Measurements from ENCODE around the gene CCDC28B.
"Not testable (repeated sequence)": the region's sequence is repeated elsewhere in the genome, so short reads cannot be mapped to it uniquely, and the experiment has no call there.

The CCDC28B gene

DNA sequence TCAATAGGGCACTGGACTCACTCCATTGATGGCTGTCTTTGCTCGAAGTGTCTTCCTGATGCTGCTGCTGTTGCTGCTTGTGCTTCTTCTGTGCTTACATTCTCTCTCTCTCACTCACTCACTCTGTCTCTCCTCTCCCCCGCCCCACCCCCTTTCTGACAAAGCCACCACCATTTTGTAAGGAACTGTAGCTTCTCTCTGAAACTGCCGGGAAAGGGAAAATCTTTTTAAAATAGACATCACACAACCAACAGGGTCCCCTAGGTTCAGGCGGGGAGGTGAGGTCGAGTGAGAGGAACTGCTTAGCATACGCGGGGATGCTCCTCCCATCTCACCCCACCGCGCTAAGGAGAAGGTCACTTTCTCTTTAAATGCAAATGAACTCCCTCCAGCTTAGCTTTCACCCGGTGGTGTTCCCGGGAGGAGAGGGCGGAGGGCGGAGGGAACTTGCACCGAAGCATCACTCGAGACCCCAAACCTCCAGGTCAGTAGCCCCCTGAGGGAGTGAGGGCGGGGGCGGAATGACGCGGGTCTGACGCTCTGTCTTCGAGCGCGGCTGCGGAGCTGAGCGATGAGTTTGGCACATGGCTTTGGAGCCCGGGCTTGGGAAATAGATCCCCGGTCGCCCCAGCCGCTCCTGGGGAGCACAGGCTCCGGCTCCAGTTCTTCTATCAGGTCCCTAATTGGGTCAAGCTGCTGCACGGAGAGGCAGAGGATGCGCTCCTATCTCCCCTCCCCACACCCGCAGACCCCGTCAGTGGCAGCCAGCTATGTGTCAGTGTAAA lies at the start of gene CCDC28B:
TSS of gene CCDC28B (plus strand) at position 370 of the 785 bp plus-strand sequence. CDS start 1,341 bp downstream, outside the sequence.
- peak; percentile 34 to 44 for ATAC-seq

DNA sequence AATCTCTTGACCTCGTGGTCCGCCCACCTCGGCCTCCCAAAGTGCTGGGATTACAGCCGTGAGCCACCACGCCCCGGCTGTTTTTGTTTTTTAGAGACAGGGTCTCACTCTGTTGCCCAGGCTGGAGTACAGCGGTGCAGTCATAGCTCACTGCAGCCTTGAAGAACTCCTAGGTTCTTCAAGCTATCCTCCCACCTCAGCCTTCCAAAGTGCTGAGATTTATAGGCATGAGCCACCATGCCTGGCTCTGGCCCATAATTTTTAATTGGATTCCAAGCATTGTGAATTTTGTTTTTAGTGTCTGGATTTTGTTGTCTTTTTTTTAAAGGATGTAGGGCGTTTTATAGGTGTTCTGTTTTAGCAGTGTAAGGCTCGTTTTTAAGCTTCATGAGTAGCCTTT lies 49.5 kb upstream of the CCDC28B start:
- ATAC-seq, result no peak

DNA sequence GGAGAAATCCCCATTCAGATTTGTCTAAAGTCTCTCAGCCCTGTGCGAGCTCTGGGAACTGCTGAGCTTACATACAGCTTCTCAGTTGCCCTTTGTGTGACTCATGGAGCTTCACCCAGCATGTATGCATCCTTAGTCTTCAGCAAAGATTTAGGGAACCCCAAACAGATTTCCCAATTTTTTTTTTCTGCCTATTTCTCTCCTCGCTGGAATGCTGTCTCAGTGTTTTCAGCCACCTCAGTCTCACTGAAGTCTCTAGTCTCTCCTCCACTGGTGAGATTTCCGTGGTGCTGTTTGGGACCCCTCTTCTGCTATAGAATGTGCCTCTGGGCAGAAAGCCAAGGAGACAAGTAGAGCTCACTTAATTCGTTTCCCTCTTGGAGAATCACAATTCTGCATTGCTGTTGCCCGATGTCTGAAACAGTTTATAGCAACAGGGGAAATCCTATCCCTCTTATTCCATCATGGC lies 49.0 kb upstream of the CCDC28B start:
- ATAC-seq, result no peak

DNA sequence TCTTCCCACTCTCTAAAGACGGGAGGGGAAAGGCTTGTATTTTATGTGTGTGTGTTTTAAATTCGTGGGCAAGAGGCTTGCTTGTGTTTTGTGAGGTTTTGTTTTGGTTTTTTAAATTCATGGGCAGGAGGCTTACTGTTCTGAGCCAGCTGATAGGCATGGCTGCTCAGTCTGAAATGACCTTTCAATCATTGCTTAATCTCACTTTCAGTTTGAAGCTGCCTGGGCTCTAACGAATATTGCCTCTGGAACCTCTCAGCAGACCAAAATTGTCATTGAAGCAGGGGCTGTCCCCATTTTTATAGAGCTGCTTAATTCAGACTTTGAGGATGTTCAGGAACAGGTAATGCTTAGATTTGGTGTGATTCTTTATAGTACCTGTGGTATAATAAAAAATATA lies 41.2 kb upstream of the CCDC28B start:
- peak; percentile 48 to 51 for ATAC-seq

DNA sequence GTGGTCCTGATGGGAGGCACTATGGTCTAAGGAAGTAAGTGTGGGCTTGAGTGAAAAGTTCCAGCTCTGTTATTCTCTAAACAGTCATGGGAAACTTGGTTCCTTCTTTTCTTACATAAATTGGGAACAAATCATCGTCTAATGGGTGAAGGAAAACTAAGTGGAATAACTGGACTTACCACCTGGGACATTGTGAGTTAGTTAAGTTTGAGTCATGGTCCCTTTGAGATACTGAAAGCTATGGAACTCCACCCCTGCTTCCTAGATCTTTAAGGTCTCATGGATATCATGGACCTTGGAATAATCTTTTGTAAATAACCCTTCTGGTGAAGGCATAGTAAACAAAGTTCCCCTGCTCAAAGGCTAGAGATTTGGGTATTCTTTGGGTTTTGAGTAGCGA lies 37.0 kb upstream of the CCDC28B start:
- no peak for ATAC-seq

DNA sequence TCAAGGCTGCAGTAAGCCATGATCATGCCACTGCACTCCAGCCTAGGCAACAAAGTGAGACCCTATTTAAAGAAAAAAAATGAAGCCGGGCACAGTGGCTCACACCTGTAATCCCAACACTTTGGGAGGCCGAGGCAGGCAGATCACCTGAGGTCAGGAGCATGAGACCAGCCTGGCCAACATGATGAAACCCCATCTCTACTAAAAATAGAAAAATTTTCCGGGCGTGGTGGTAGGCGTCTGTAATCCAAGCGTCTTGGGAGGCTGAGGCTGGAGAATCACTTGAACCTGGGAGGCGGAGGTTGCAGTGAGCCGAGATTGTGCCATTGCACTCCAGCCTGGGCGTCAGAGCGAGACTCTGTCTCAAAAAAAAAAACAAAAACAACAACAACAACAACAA lies 34.8 kb upstream of the CCDC28B start:
- not testable (repeated sequence) for ATAC-seq

DNA sequence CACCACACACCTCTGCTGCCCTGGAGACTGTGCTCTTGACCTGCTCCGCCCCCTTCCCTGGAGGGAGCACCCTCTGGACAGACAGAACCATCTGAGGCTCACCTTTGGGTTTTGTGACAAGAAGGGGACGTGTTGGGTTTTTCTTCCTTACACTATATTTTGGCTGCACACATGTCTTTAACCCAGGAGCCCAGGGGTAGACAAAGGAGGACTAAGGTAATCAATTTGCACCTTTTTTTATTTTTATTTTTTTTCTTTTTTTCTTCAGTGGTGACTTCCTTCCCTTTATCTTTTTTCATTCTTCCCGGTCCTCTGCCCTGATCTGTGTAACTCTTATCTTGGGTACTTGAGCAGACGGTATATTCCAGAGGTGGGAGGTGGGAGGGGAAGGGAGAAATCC lies 29.4 kb upstream of the CCDC28B start:
- no peak for ATAC-seq

DNA sequence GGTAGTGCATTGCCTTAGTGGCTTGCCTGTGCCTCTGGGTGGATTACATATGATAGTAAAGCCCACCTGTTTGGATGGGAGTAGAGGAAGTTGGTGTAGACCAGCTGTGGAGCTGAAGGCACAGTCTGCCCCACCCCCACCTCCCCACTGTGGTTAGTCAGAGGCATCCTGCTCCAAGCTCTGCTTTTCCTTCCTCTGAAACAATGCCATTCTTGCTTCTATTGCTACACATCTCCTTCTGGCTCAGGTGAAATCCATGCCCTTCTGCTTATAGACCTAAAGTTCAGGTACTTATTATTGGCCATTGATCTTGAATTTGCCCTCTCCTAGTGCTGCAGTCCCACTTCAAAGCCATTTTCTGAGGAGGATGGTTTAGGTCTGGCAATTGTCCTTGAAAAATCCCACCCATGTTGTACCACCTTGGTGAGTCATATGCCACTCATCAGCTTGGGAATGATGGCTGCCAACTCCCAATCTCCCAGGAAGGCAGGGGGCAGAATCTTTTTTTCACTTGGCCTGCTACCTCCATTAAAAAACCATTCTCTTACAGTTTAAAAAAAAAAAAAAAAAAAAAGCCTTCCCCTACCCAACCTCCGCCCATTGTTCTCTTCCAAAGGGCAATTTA lies 27.7 kb upstream of the CCDC28B start:
- ATAC-seq, result no peak

DNA sequence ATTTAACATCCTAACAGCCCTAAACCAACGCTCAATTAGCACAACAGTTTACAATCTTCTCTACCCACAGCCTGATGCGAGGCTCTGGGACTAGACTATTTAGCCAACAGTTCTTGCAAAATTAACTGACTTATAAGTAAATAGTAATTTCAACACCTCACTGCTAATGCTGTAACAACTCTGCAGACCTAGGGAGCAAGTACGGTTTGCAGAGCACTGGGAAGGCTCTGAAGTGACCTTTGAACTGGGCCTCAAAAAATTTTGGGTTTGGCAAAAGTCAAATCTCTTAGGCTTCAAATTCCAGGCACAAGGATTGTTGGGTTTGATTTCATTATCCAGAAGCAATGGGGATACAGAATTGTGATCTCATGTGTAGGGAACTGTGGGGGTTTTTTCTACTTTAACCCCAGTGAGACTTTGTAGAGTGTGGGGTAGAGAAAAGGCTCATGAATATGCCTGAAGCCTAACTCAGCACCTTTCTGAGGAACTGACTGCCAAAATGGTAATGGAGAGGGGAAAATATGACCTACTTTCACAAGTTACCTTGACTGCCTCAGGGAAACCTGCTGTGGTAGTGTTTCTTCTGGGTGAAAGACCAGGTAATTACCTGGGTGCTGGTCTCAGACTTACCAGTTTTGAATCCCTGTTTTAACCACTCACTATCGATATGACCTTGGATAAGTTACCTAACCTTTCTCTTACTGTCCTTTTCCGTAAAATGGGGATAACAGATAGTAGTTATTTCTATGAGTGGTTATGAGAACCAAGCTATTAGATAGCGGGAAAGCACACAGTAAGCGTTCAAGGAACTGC lies 21.8 kb upstream of the CCDC28B start:
- ATAC-seq, result no peak

DNA sequence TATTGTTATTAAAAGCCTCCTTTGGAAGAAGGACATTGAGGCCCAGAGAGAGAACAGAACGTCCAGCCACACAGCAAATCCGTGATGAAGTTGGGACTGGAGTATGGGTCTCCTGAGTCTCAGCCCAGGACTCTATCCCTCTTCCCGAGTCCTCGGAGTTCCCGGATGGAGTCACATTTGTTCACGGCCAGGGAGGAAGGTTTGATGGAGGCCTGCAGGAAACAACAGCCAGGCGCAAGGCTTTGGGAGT lies 21.3 kb upstream of the CCDC28B start:
- ATAC-seq, result no peak

DNA sequence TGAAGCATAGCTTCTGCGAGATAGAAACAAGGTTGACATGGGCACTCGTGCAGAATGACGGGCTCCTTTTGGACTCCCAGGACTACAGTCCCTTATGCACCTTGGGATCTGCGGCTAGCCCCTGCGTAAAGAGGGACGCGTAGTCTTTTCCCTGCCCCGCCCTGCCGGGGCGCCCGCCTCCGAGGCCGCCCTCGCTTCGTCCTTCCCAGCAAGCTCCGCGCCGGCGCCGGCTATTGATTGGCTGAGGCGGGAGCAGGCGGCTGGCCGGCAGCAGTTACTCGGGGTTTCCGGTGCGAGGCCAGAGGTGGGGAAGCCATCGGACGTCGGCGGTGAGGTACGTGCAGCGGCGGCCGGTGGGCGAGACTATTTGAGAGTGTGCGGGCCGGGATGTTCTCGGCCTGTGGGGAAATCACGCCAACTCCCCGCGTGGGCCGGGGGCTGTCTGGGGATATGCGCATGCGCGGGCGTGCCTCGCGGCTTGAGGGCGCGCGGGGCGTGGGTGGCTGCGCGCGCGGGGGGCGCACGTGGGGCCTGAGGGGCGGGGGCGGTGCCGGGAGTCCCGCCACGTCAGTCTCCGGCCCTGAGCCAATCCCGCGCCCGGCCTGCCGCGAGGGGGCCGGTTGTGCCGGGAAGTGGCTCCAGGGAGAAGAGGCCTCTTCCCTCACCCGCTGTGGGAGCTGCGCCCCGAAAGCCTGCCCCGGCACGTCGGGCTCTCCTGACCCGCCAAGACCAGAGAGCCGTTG lies 20.8 kb upstream of the CCDC28B start, which contains the start of gene TXLNA:
TSS of gene TXLNA (plus strand) at position 233 of the 743 bp plus-strand sequence. CDS start 671 bp downstream, outside the sequence.
- peak; percentile 88 to 90 for ATAC-seq

DNA sequence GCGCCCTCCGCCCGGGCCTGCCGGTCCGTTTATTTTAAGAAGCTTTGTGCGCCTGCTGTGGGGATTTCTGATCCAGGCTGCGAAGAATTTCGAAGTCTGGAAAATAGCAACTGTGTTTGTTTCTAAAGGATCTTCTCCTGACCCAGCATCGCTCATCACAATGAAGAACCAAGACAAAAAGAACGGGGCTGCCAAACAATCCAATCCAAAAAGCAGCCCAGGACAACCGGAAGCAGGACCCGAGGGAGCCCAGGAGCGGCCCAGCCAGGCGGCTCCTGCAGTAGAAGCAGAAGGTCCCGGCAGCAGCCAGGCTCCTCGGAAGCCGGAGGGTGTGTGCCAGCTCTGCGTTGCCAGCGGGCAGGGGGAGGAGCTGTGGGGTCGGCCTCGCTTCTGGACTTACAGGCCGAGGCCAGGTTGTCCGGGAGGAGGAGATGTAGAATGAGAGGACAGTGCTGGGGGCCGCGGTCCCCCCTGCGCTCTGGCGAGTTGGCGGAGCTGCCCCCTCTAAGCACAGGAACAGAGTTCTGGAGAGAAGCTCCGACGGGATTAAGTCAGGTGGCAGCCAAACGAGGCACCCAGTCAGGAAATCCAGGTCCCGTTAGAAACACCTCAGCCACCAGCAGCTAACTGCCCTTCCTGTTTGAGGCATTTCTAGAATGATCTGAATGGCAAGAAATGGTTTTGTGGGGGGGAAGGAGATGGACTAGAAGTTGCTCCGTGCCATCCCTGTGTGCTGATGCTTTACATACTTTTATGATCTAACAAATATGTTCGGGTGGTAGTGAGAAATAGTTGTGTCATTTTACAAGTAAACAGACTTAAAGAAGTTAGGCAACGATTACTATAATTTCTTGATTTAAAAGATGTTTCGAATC lies 20.0 kb upstream of the CCDC28B start:
- ATAC-seq, result peak; percentile 10 to 19

DNA sequence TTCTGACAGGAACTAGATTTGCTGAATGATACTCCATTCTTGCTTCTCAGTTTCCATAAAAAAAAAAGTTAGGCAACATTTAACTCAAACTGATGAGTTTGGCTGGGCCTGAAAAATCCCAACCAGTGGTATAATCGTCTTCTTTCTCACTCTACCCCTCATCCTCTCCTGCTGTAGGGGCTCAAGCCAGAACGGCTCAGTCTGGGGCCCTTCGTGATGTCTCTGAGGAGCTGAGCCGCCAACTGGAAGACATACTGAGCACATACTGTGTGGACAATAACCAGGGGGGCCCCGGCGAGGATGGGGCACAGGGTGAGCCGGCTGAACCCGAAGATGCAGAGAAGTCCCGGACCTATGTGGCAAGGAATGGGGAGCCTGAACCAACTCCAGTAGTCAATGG lies 19.3 kb upstream of the CCDC28B start:
- ATAC-seq, result no peak

DNA sequence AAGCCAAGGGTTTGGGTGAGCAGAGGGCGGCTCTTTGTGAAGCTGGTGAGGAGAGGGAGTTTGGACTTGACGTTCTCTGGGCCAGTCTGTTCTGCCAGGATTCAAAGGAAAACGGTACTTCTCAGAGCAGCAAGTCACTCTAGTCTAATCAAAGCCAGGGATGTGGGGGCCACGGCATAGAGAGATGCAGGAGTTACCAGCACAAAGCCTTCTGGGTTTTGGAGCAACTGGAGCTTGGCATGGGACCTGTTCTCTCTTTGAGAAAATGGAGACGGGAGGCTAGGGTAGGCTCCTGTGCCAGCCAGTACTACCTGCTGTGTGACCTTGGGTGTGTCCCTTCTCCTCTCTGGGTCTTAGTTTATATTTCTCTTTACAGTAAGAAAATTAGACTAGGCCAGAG lies 18.8 kb upstream of the CCDC28B start:
- no peak for ATAC-seq

DNA sequence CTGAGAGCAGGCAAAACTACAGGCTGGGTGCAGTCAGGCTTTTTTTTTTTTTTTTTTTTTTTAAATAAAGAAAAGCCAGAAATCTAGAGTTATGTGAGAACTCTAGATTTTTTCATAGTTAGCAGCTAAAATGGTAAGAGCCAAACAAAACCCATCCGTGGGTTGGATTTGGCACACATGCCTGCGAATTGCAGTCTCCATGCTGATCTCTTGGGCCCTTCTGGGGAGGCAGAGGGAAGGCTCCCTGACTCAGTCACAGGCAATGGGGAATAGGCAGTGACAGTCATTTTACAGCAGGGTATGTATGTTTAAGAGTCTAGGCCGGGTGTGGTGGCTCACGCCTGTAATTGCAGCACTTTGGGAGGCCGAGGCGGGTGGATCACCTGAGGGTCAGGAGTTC lies 18.3 kb upstream of the CCDC28B start:
- ATAC-seq, result no peak

DNA sequence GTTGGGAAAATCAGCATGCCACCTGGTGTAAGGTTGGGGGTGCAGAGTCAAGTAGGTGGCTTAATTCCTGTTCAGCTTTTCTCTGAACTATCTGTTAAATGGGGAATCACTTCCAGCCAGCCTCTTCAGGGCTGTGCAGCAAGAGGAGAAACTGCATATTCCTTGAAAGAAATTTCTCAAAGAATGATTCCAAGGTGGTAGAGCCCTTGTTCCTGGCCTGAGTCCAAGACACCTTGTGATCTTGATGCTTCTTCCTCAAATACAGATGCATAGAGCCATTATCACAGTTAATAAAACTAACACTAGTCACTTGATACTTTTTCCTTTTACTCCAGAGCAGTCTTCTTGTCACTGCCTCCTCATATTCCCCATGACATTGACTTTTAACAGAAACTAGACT lies 15.7 kb upstream of the CCDC28B start:
- no peak for ATAC-seq

DNA sequence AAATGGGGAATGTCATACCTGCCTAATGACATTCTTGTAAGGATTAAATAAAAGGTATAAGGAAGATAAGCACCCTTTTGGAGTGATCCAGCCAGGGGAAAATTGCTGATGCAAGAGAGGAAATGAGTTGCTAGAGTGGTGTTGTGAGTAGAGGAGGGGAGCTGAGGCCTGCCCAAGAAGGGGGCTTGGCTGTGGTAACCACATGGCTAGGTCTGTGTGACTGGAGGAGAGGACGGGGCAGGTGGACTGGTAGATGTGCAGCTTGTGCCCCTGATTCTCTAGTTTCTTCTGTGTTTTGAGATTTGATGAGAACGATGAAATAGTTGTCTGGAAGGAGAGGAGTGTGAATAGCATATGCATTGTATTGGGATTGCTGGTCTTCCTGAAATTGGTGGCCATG lies 14.3 kb upstream of the CCDC28B start:
- ATAC-seq, result no peak

DNA sequence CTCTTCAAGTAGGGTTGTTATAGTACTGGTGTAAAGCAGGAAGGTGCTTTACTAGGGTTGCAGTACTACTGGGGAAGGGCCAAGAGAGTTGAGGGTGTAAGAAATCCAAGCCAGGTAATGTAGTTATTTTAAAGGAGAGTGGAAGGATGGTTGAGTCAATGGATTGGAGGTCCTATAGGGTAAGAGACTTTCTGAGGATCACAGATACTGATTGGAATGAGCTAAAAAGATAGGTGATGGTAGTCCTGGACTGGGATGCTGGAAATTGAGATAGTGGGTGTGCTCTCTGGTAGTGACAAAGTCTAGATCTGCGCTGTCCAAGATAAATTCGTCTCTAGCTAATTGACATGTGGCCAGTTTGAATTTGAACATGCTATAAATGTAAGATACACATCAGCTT lies 13.9 kb upstream of the CCDC28B start:
- no peak for ATAC-seq

DNA sequence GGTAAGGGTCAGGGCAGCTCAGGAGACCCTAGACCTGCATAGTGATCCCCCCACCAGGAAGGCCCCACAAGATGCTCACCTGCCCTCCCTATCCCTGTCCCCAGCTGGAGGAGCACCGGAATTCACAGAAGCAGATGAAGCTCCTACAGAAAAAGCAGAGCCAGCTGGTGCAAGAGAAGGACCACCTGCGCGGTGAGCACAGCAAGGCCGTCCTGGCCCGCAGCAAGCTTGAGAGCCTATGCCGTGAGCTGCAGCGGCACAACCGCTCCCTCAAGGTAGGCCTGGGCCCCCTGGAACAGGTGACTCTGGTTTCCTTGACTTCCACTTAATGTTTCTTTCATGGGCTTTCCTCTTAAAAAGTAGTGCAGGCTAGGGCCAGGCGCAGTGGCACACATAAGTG lies 12.5 kb upstream of the CCDC28B start:
- no peak for ATAC-seq

DNA sequence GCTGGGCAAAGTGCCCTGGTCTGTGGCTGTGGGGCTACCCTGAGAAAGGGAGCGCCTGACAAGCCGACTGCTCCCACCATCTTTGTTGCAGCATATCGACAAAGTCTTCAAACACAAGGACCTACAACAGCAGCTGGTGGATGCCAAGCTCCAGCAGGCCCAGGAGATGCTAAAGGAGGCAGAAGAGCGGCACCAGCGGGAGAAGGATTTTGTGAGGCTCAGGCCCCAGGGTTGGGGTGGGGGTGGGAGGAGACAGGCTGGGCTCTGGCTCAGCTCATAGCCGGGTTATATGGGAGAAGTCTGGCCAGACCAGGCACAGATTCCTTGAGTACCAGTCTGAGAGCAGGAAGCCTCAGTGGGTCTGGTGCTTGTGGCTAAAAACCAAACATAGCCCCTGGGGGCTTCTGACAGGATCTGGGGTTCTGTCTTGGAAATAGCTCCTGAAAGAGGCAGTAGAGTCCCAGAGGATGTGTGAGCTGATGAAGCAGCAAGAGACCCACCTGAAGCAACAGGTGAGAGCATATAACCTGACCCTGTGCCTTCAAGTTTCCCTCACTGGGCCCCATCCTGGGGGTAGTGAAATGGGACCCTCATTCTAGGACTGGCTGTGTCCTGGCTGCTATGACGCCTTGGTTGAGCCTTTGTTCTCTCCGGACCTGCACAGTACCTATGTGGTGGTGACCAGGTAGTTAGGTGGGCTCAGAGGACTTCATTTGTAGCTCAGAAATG lies 8.0 kb upstream of the CCDC28B start:
- ATAC-seq, result no peak

DNA sequence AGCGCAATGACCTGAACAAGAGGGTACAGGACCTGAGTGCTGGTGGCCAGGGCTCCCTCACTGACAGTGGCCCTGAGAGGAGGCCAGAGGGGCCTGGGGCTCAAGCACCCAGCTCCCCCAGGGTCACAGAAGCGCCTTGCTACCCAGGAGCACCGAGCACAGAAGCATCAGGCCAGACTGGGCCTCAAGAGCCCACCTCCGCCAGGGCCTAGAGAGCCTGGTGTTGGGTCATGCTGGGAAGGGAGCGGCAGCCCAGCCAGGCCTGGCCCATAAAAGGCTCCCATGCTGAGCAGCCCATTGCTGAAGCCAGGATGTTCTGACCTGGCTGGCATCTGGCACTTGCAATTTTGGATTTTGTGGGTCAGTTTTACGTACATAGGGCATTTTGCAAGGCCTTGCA lies 5.4 kb upstream of the CCDC28B start:
- no peak for ATAC-seq

Measured in activated CD4-positive, CD25-positive, alpha-beta regulatory T cell treated with anti-CD3 and anti-CD28 coated beads, Interleukin-2, amount 50 U/mL, for 24 hours (primary cell).